ENCODE data around the gene SLC31A2.

The SLC31A2 gene

DNA sequence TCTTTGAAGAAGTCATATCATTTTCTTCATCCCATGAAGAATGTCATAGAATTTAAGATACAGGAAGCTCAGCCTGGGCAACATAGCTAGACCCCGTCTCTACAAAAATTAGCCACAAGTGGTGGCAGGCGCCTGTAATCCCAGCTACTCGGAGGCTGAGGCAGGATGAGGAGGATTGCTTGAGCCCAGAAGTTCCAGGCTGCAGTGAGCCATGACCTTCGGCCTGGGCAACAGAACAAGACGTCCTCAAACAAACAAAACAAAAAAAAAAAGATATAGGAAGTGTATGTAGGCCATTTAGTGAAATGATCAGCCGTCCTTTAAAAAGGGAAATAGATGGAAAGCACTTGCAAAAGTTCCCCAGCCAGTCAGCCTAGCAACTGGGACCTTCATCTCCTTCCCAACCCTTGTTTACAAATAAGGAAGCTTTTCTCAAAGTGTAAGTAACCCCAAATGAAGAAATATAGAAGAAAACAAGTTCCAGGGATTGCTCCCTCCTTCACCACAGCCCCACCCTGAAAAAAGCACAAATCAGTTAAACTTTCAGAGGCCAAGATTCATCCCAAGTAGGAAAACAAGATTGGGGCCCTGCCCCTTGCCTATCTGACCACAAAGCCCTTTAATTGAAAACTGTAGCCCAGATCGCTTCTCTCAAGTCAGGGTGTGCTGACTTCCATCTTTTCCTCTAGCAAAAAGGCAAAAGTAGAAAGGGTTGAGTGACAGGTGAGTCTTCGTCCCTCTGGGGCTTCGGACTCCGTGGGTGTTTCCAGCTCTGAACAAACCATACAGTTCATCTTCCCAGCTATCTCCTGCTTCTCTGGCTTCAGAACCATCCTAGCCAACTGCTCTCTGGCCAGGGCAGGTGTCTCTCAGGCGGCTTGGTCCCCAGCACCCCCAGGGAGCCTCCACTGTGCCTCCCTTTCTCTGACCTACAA is 1.2 kb downstream of the SLC31A2 start:
- no peak for DNase-seq

DNA sequence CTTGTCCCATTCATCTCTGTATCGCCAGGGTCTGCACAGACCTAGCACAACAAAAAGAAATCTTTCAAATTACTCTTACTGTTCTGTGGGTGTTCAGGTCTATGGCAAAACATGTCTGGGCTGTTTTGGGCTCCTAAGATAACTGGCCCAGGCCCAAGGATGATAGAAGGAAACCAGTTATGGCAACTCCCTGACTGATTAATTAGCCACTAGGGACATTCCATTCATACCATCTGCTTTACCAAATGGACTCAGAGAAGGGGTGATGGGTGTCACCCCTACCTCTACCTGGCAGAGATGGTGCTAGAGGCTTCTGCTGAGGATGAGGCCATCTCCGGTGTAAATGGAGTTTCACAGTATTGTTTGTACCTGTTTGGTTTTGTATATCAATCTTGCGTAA is 1.9 kb downstream of the SLC31A2 start:
- no peak for DNase-seq

DNA sequence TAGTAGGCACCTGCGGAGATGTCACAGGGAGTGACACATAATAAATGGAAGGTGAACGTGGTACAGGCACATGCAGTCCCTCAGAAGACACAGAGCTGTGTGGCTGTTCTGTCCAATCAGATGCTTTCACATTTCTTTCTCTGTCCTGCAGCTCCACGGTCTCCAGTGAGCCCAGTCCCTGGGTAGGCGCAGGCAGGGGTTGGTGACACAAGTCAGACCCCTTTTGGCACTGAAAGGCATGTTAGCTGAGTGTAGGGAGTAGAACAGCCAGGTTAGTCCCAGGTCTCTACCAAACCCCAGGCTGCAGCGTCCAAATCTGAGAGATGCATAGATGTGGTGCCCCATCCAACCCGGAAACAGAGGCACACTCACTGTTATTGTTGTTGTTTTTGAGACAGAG is 2.8 kb downstream of the SLC31A2 start:
- no peak for DNase-seq

DNA sequence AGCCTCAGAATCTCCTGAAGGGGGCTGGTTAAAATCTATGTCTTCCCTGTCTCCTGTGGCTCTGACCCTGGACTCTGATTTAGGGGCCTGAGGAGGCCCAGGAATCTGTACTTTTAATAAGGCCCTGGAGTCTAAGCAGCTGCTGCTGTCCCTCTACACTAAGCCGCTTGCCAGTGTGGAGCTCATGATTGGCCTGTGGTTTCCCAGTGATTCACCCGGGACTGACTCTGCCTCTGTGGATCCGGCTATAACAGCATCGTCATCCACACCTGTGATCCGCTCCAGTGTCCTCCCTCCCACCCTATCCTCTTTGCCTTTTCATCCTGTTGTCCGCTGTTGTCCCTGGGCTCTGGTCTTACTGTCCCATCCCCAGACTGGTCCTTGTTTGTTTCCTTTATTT is 3.7 kb downstream of the SLC31A2 start:
- DNase-seq, result no peak

DNA sequence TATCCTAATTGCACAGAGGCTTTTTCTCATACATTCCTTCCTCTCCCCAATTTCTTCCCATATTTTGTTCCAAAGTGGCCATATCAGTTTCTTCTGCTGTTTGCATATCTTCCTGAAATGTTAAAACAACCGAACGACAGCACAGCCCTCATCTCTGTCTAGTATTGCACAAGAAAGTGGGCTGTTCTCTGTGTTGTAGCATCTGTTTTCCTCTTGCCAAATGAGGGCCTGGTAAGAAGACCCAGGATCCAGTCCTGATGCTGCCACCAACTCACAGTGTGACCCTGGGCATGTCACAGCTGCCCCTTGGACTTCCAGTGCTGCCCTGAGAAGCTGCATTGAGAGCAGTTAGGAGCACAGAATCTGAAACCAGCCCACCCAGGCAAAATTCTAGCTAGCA is 4.1 kb downstream of the SLC31A2 start:
- DNase-seq, result no peak

DNA sequence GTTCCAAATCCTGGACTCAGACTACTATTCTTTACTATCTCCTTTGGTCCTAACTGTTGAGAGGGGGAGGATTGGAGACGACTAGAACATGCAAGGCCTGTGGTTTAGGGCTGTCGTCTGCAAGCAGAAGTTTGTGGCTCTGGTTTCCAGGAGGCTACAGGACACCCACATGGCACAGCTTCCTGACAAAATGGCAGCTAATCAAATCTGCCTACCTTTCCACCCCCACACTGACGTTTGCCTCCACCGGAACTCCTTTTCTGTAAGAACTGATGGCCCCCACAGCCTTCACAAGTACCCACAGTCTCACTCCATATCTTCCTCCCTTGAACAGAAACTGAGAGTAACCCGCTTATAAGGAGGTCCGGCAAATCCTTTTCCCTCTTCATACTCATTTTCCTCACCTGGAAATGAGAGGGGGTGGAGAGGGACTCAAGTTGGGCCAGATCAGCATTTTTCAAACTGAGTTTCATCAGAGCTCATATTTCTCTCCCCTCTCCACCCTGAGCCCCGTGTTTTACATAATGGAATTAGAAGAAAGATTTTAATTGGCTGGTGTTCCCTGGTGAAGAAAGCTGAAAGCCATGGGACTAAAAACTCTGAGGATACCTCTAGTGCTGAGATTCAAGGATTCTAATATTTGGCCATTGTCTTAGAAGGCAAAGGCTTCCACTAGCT is 5.2 kb downstream of the SLC31A2 start:
- DNase-seq, result no peak

DNA sequence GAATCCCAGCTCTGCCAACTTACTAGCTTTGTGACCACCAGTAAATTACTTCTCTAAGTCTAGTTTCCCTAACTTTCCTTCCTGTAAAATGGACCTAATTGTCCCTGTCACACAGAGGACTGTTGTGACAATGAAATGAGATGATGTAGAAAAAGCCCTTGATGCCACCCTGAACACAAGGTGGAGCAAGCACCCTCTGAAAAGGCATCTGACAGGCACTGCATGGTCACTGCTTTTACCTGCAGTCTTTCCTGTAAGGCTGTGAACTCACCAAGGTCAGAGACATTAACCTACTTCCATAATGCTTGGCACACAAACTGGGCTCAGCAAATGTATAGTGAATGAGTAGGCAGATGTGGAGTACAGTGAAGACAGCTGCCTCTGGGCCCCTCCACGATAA is 6.1 kb downstream of the SLC31A2 start:
- DNase-seq, result no peak

DNA sequence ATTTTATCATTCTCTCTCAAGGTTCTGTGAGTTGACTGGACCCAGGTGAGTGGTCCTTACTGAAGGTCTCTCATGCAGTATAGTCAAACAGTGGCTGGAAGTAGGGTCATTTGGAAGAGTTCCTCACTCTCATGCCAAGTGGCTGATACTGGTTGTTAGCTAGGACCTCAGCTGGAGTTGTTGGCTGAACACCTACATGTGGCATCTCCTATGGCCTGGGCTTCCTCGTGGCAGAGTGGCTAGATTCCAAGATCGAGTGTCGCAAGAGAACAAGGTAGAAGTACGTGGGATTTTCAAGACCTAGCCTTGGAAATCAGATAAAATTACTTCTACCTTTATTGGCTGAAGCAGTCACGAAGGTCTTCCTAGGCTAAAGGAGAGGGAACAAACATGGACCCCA is 7.6 kb downstream of the SLC31A2 start:
- DNase-seq, result no peak

DNA sequence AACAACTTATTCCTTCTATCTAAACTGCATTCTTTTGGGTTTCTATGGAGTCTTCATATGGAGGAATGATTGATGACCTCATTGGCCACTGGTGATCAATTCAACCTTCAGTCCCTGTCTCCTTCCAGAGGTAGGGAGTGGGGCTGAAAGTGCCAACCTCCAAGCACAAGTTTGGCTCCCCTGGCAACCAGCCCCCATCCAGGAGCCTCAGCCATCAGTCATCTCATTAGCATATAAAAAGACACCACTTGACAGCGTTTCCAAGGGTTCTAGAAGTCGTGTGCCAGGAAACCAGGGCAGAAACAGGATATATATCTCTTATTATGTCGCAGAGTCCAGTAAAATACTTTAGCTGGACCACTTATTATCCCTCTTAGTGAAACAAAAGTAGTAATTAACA is 9.8 kb downstream of the SLC31A2 start:
- no peak for DNase-seq

DNA sequence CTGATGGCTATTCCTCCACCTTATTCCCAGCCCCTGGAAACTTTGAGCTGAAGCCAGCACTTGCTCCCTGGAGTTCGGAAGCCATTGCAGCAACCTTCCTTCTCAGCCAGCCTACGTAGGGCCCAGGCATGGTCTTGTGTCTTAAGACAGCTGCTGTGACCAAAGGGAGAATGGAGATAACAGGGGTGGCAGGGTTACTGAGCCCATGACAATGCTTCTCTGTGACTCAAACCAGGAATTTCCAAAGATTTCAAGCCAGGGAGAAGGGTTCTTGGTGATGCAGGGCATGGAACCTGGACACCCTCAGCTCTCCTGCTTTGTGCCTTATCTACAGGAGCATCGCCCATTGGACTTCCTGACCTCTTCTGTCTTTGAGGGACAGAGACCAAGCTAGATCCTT is 12.2 kb downstream of the SLC31A2 start:
- no peak for DNase-seq

DNA sequence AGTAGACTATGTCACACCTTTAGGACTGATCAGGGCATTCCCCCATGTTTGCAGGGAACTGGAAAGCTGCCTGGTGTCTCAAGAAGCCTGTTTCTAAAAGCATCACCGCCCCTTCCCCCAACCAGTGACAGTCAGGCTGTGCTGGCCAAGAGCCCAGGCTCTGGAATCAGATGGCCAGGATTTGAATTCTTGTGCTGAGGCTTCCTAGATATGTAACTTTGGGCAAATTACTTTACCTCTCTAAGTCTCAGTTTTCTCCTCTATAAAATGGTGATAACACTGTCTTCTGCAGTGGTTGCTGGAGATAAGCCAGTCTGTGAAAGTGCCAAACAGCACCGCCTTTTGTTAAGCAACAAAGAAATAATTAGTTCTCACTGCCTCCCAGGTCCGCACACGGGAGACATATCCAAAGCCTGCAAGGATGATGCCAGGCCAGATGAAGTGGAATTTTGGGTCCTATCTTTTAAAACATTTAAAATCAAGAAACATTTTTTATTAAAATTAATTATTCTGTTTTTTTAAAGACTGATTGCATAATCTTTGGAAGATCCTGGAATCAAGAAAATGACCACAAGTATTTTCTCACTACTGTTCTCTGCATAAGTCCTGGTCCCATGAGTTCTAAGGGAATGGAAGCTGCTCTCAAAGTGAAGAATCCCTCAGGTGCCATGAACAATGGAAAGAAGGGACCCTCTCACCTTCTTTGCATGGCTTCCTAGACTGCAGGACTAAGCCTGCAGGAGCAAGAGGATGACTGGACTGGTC is 13.9 kb downstream of the SLC31A2 start:
- DNase-seq, result no peak

DNA sequence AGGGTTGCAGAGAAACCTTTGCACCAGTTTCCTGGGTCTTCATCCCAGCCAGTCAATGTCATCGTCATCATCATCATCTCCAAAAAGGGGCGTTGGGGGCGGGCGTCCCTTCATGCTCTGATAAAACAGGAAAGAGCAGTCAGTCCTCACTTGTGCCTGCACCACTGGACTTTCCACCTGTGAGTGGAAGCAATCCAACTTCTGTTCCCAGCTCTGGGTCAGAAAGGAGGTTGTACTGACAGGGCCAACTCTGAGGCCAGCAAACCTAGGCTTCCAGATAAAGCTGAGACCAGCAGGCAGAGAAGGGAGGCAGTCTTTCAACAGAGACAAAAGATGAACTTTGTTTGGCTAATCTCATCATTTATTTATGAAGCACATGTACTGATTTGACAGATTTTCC is 15.2 kb downstream of the SLC31A2 start:
- DNase-seq, result no peak

DNA sequence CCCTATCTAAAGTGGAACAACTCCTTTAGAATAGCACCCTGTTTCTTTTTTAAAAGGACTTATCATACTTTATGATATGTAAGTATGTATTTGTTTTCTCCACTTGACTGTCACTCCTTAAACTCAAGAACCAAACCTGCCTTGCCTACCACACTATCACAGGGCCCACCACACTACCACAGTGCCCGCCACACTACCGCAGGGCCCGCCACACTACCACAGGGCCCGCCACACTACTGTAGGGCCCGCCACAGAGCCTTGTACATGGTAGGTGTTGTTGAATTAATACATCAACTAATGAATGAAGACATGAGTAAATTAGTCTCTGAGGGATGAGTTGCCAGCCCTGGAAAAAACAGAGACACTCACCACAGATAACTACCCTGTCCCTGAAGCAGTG is 18.0 kb downstream of the SLC31A2 start:
- DNase-seq, result no peak

DNA sequence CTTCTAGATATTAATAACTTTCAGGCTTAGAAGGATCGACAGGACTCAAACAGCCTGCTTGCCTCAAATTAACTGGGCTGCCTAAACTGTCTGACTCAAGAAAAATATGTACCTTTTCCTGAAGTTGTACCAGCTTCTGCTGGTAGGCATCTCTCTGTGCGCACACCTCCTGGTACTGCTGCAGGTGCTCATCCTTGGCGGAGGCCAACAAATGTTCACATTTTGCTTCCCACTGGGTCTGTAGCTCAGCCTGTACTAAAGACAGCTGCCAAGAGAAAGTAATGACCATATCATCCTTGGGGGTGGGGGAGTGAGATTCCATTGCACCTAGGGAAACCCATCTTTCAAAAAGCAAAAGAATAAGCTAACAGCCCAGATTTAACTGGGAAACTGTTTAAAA is 22.5 kb downstream of the SLC31A2 start:
- DNase-seq, result no peak

DNA sequence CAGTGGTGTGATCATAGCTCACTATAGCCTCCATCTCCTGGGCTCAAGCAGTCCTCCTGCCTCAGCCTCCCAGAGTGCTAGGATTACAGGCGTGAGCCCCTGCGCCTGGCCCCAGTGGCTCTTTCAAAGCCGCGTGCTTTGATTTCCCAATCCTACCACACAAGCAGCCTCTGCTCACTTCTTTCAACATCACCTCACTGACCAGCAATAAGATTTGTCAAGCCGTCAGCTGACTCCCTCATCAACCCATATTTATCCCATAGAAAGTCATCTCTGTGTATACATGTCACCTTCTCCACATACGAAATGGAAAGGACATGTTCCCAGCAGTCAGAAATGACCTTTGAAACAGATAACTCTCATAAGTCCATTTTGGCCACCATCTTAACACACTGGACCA is 26.0 kb downstream of the SLC31A2 start:
- DNase-seq, result no peak

DNA sequence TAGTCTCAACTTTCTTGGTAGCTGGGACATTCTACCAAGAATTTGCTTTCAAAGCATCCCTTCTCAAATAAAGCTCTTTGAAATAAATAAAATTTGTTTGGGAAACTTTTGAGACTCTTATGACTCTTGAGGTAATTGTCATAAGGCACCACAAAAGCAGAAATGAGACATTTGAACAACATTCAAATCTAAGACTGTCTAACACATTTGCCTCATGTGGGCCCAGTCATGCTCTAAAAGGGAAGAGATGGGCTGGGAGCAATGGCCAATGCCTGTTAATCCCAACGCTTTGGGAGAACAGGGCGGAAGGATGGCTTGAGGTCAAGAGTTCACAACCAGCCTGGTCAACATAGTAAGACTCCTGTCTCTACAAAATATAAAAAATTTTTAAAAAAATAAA is 26.4 kb downstream of the SLC31A2 start:
- DNase-seq, result no peak

DNA sequence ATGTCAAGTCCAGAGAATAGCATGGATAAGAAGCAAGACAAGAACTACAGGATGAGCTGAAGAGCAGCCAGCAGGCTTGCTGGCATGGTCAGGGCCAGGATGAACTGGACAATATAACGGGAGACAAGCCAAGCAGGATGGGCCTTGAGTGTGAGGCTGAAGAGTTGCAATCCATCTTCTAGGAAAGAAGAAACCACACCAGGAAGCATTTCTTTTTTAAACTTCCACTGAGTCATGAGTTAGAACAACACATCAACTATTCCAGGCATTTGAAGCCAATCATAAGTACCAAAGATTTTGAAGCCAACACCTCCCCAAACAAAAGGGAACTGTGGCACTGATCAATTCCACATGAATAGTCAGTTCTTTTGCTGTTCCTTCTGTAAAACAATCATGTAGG is 27.3 kb downstream of the SLC31A2 start:
- no peak for DNase-seq

DNA sequence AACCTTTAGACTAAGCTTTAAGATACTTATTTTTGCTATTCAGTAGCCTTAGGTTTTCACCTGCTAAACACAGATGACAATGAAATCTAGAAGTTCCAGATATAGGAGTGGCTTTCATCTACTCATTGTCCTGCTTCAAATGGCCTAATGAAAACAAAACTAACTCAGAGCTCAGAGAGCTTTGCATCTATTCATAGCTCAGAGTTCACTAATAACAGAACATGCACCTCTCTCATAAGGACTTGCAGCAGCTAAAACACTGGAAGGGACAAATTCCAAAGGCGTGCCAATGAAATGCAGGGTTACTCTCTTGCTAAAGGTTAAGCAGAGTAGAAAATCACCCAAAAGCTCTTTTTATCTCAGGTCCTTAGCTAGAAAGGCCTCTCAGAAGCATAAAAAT is 29.0 kb downstream of the SLC31A2 start:
- no peak for DNase-seq

DNA sequence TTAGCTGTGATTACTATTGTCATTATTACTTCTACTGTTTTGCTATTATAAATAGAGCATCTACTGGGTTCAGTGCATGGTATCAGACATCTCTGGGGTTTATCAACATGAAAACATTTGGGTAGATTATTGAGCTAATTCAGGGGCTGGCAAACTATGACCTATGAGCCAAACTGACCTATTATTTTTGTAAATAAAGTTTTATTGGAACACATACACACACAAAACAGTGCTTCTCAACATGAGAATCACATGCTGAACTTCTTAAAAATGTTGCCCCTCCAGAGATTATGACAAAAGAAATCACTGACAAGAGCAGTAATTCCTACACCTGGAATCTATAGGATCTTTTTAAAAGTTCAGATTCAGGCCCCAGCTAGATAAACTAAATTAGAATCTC is 30.4 kb downstream of the SLC31A2 start:
- DNase-seq, result no peak

DNA sequence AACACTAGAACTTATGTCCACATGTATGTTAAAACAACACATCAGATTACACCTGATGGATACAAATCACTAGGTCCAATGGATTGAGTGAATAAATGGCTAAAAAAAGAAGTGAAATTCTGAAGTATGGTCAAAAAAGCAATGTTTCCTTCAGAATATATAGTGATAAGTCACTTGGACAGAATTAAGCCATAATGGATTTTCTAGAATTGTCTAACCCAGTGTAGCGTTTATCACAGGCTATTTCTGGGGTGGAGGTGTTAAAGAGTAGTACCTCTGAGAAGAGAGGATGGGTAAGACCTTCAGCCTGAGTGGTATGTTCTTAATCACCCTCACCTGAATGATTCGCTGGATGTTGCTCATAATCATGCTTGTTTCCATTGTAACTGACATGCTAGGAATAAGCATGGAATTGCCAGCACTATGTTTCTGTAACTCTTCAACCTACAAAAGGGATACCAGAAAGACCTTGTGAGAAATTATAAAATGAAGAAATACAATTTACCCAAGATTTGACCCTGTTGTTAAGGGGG is 33.2 kb downstream of the SLC31A2 start:
- DNase-seq, result no peak

DNA sequence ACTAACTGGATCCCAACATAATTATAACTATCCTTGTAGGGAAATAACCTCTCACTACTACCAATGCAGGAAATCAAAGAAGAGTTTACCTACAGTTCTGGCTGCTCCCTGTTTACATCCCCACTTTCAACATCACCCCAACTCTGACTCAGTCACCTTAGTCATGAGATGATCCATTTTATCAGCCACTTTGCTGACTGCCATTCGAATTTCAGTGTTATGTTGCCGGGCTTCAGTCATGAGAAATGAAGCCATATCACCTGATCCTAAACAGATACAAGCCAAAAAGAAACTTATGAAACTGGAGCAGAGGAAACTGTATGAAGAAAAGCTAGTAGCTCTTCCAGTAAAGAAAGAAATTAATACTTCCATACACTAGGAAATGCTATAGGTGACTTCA is 33.7 kb downstream of the SLC31A2 start:
- DNase-seq, result no peak

DNA sequence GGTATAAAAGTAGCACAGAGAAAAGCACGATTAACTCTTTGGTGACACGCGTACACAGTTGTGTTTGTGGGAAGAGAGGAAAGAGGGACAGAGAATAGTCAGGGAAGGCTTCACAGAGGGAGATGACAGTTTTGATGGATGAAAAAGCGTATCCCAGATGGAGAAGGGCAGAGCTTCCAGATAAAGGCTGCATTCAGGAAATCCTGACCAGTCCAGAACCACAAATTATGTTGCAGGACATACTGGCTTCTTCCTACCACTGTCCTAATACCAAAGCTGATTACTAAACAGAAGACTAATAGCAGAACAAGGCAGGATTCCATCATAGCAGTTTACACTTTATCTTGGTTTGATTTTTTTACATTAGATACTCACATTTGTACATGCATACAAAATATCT is 34.5 kb downstream of the SLC31A2 start:
- no peak for DNase-seq

DNA sequence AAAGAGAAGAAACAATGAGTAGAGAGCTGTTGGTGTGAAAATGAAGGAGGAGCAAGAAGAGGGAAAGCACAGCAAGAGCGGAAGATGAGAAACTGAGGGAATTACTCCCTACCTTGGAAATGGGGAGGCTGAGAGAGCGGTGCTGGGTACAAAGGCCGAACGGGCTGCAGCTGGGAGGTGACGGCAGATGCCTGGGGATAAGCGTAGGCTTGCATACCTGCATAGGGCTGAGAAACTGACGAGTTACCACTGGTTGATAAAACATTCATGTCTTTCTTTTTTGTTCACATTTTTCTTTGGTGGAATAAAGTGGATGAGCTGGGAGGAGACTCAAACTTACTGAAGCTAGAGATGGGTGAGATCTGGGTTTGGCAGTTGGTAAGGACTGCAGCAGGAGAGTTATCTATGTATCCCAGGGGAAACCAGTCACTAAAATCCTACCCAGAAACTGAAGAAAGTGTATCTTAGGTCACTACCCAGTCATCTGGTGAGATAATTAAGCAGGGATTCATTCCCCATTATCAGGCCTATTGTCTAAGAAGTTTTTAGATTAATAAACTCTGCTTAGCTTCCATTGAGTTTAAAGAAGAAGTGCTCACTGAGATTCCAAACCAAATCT is 35.4 kb downstream of the SLC31A2 start:
- DNase-seq, result no peak

Data from DMS 273 treated with DMSO at 0.1 percent for 48 hours (cell line).